Fibroblast of skin of right quadriceps (primary cell): ENCODE results near the gene CYP1A1.

Experiments
- DNase-seq: peaks from one replicate; pipeline ENCODE4 v3.0.0-alpha.2; 2013

The CYP1A1 gene

DNA sequence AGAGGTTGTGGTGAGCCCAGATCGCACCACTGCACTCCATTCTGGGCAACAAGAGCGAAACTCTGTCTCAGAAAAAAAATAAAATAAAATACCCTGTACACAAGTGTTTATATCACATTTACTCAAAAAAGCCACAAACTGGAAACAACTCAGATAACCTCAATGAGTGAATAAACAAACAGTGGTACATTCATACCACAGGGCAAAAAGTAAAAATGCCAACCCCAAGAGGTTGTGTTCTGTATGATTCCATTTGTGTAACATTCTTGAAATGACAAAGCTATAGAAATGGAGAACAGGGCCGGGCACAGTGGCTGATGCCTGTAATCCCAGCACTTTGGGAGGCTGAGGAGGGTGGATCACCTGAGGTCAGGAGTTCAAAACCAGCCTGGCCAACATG, 42.4 kb downstream of the CYP1A1 start:
- no peak for DNase-seq

DNA sequence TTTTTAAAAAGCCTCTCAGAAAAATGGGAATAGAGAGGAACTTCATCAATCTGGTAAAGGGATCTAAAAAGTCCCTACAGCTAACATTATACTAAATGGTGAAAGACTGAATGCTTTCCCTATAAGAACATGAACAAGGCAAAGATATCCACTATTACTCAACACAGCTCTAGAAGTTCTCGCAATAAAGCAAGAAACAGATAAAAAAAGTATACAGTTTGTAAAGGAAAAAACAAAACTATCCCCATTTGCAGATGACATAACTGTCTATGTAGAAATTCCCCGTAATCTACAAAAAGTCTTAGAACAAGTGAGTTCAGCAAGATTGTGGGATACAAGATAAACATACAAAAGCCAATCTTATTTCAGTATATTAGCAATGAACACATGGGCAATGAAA, 44.9 kb downstream of the CYP1A1 start:
- DNase-seq = no peak

DNA sequence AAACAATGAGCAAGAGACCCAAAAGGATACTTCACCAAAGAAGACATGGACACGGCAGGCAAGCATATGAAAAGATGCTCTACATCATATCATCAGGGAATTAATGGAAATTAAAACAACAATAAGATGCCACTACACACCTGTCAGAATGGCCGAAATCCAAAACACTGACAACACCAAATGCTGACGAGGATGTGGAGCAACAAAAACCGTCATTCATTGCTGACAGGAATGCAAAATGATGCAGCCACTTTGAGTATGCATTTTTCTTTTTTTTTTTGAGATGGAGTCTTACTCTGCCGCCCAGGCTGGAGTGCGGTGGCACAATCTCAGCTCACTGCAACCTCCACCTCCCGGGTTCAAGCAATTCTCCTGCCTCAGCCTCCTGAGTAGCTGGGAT, 48.5 kb downstream of the CYP1A1 start:
- no peak for DNase-seq

DNA sequence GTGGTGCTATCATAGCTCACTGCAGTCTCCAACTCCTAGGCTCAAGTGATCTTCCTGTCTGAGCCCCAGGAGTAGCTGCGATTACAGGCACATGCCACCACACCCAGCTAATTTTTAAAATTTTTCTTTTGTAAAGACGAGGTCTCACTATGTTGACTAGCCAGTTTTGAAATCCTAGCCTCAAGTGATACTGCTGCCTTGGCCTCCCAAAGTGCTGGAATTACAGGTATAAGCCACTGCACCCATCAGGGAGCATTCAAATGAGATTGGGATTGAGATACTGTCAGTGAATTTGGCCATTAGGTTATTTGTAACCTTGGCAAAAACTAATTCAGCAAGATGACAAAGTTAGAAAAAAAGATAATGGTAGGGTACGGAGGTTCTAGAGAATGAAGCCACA, 51.2 kb downstream of the CYP1A1 start:
- DNase-seq = no peak

DNA sequence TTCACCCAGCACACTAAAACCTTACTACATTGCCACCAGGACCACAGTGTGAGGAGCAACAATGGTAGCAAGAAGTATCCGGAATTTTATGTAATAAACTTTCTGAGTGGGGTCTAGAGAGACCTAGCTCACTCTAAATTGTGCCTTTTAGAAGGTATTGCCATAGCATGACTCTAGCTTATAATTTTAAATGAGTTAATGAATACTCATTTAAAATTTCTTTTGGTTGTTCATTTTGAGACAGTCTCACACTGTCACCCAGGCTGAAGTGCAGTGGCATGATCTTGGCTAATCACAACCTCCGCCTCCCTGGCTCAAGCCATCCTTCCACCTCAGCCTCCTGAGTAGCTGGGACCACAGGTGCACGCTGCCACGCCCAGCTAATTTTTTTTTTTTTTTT, 55.7 kb downstream of the CYP1A1 start:
- no peak for DNase-seq
